ENCODE data around the gene RPS27. TPM values are rescaled to one million over a fixed set of nuclear protein-coding genes. Genes with fewer than 3 reads are reported as not detected.
A peak's percentile ranks its signal among the peaks of the same experiment; 100 is the strongest.
"Not testable (repeated sequence)": the region's sequence is repeated elsewhere in the genome, so short reads cannot be mapped to it uniquely, and the experiment has no call there.

Gene RPS27
- total and polyA plus RNA-seq, 4 donors: 452 to 3,145 (median 1,349) TPM

DNA sequence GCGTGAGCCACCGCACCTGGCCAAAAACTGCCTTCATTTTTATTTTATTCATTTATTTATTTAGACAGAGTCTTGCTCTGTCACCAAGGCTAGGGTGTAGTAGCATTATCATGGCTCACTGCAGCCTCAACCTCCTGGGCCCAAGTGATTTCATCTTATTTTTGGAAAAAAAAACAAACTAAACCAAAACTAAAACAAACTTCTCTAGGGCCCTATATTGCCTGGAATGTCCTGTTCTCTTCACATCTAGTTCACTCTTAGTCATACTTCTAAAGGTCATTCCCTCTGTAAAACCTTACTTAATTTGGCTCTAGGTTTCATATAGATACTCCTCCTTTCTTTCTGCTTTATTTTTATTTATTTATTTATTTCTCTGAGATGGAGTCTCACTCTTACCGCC, 15.6 kb downstream of the RPS27 start (continued):
- TF ChIP-seq, protein P1, sequence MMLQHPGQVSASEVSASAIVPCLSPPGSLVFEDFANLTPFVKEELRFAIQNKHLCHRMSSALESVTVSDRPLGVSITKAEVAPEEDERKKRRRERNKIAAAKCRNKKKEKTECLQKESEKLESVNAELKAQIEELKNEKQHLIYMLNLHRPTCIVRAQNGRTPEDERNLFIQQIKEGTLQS (IDR thresholded peaks at IDR 0.05): no peak
- no peak for TF ChIP-seq NR2F2 (IDR thresholded peaks at IDR 0.05)
- TF ChIP-seq HNF4G (IDR thresholded peaks at IDR 0.05): no peak
- no peak for TF ChIP-seq JUND (IDR thresholded peaks at IDR 0.05)
- no peak for TF ChIP-seq RXRA (IDR thresholded peaks at IDR 0.05)

DNA sequence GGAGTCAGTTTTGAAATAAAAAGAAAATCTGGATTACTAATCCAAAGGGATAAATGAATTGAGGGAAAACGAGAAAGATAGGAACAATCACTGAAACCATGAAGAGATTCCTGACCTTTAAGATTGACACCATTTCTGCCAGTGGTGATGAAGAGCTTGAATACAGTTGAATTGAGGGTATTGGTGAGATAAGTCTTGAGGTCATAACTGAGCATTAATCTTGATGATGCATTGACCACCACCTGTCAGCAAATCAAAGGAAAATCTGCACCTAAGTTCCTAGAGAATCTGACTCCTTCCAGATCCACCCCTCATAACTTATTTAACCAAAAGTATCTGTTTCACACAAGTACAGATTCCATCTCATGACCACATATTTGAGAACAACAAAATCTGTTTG, 21.6 kb downstream of the RPS27 start:
- H3K9me3 ChIP-seq (ENCODE audit: control insufficient read depth in 4 of 4, low read length in 3 of 4): no peaks in the 10 kb centered on the region
- no peak overlapping the region for H3K4me3 ChIP-seq (ENCODE audit: low read depth in 1 of 3, low read length in 3 of 3)
- 86% methylated on average over 1 of the region's 1 CpG for WGBS
- DNase-seq (ENCODE audit: low spot score): no peak
- no peak overlapping the region for H3K27ac ChIP-seq (ENCODE audit: low read depth in 1 of 2, low read length in 2 of 2)
- H3K36me3 ChIP-seq (ENCODE audit: control insufficient read depth in 4 of 4, insufficient read depth in 3 of 4, low read depth in 1 of 4, low read length in 3 of 4): no peaks in the 10 kb centered on the region
- no peaks in the 10 kb centered on the region for H3K27me3 ChIP-seq (ENCODE audit: control insufficient read depth in 4 of 4, insufficient read depth in 4 of 4, low read length in 3 of 4)
- no peak overlapping the region for H3K9ac ChIP-seq (ENCODE audit: low read depth in 1 of 2, low read length in 2 of 2)
- no peaks in the 10 kb centered on the region for H3K4me1 ChIP-seq (ENCODE audit: control insufficient read depth in 4 of 4, insufficient read depth in 4 of 4, low read length in 3 of 4)
- TF ChIP-seq JUND (IDR thresholded peaks at IDR 0.05): no peak
- TF ChIP-seq RXRA (IDR thresholded peaks at IDR 0.05): no peak
- TF ChIP-seq EGR1 (IDR thresholded peaks at IDR 0.05; ENCODE audit: low read depth in 2 of 2): no peak
- TF ChIP-seq GABPA (IDR thresholded peaks at IDR 0.05 in 1 of 2, conservative IDR thresholded peaks at IDR 0.05 in 1 of 2): no peak
- TF ChIP-seq NR2F2 (IDR thresholded peaks at IDR 0.05): no peak
- TF ChIP-seq RAD21 (IDR thresholded peaks at IDR 0.05): no peak
- no peak for TF ChIP-seq TAF1 (conservative IDR thresholded peaks at IDR 0.05)
- no peak for TF ChIP-seq SP1 (IDR thresholded peaks at IDR 0.05)

DNA sequence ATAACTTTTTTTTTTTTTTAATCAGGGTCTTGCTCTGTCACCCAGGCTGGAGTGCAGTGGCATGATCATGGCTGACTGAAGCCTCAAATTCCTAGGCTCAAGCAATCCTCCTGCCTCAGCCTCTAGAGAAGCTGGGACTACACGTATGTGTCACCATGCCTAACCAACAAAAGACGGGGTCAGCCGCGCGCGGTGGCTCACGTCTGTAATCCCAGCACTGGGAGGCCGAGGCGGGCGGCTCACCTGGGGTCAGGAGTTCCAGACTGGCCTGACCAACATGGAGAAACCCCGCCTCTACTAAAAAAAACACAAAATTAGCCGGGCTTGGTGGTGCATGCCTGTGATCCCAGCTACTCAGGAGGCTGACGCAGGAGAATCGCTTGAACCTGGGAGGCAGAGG, 22.0 kb downstream of the RPS27 start:
- H3K9ac ChIP-seq (ENCODE audit: low read depth in 1 of 2, low read length in 2 of 2); H3K4me1 ChIP-seq (ENCODE audit: control insufficient read depth in 4 of 4, insufficient read depth in 4 of 4, low read length in 3 of 4); H3K36me3 ChIP-seq (ENCODE audit: control insufficient read depth in 4 of 4, insufficient read depth in 3 of 4, low read depth in 1 of 4, low read length in 3 of 4); H3K27me3 ChIP-seq (ENCODE audit: control insufficient read depth in 4 of 4, insufficient read depth in 4 of 4, low read length in 3 of 4); DNase-seq (ENCODE audit: low spot score); H3K4me3 ChIP-seq (ENCODE audit: low read depth in 1 of 3, low read length in 3 of 3); H3K27ac ChIP-seq (ENCODE audit: low read depth in 1 of 2, low read length in 2 of 2); H3K9me3 ChIP-seq (ENCODE audit: control insufficient read depth in 4 of 4, low read length in 3 of 4): not testable (repeated sequence)
- 96% methylated on average over 14 of the region's 14 CpGs for WGBS

DNA sequence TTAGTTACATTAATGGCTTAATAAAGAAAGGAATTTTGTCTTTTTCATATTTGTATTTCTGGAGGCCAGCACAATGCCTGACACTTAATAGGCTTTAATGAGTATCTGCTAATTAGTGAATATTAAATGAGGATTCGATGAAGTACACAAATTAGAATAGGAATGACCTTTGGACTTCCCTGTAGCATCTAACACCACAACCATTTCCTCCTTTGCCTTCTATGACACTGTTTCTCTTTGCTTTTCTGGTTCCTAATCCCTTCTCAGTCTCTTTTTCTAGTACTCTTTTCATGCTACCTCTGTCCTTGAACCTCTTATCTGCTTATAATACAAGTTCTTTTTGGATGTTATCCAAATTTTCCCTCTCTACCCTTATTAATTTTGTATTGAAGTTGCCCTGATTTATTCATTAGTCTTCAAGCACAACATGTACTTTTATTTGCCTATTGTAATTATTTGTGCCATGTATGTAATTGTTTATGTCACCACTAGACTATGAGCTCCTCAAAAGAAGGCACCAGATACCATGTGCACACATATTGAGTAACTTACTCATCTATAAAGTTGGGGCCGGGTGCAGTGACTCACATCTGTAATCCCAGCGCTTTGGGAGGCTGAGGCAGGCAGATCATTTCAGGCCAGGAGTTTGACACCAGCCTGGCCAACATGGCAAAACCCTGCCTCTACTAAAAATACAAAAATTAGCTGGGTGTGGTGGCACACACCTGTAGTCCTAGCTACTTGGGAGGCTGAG, 23.8 kb downstream of the RPS27 start:
- TF ChIP-seq, protein P2, sequence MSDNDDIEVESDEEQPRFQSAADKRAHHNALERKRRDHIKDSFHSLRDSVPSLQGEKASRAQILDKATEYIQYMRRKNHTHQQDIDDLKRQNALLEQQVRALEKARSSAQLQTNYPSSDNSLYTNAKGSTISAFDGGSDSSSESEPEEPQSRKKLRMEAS (IDR thresholded peaks at IDR 0.05): no peak
- TF ChIP-seq HNF4A (conservative IDR thresholded peaks at IDR 0.05): peak in 1 of 2 donors; percentile 10
- H3K36me3 ChIP-seq (ENCODE audit: control insufficient read depth in 4 of 4, insufficient read depth in 3 of 4, low read depth in 1 of 4, low read length in 3 of 4): no peaks in the 10 kb centered on the region
- WGBS: 80% methylated on average over 3 of the region's 3 CpGs
- H3K9me3 ChIP-seq (ENCODE audit: control insufficient read depth in 4 of 4, low read length in 3 of 4): no peaks in the 10 kb centered on the region
- peaks cover 0 to 2% (median 0%) of the 10 kb centered on the region in 4 donors for H3K4me1 ChIP-seq (ENCODE audit: control insufficient read depth in 4 of 4, insufficient read depth in 4 of 4, low read length in 3 of 4)
- no peak overlapping the region for H3K9ac ChIP-seq (ENCODE audit: low read depth in 1 of 2, low read length in 2 of 2)
- no peak for DNase-seq (ENCODE audit: low spot score)
- no peaks in the 10 kb centered on the region for H3K27me3 ChIP-seq (ENCODE audit: control insufficient read depth in 4 of 4, insufficient read depth in 4 of 4, low read length in 3 of 4)
- H3K4me3 ChIP-seq (ENCODE audit: low read depth in 1 of 3, low read length in 3 of 3): no peak overlapping the region
- H3K27ac ChIP-seq (ENCODE audit: low read depth in 1 of 2, low read length in 2 of 2): no peak overlapping the region

DNA sequence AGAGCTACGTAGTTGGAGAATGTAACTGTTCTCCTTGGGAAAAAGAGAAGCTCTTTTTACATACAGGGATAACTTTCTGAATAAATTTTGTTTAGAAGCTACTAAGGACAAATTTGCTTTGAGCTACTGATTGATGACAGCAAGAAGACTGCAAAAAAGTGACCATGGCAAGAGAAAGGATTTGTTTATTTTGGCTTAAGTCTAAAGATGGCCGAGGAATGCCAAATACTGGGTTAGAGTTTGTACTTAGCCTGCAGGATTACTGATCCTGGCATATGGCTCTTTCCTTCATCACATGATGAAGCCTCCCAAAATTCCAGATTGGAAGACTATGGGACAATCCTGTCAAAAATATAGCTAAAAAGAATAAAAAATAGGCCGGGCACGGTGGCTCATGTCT, 28.7 kb downstream of the RPS27 start:
- no peak overlapping the region for H3K4me3 ChIP-seq (ENCODE audit: low read depth in 1 of 3, low read length in 3 of 3)
- H3K27ac ChIP-seq (ENCODE audit: low read depth in 1 of 2, low read length in 2 of 2): no peak overlapping the region
- DNase-seq (ENCODE audit: low spot score): no peak
- H3K4me1 ChIP-seq (ENCODE audit: control insufficient read depth in 4 of 4, insufficient read depth in 4 of 4, low read length in 3 of 4): peaks cover 0 to 2% (median 0%) of the 10 kb centered on the region in 4 donors
- no peaks in the 10 kb centered on the region for H3K36me3 ChIP-seq (ENCODE audit: control insufficient read depth in 4 of 4, insufficient read depth in 3 of 4, low read depth in 1 of 4, low read length in 3 of 4)
- WGBS: 69% methylated on average over 4 of the region's 4 CpGs
- TF ChIP-seq EGR1 (IDR thresholded peaks at IDR 0.05; ENCODE audit: low read depth in 2 of 2) (no peak), RAD21 (IDR thresholded peaks at IDR 0.05) (no peak), HNF4A (conservative IDR thresholded peaks at IDR 0.05) (peak in 1 of 2 donors; percentile 13)
- H3K9ac ChIP-seq (ENCODE audit: low read depth in 1 of 2, low read length in 2 of 2): no peak overlapping the region
- H3K9me3 ChIP-seq (ENCODE audit: control insufficient read depth in 4 of 4, low read length in 3 of 4): no peaks in the 10 kb centered on the region
- H3K27me3 ChIP-seq (ENCODE audit: control insufficient read depth in 4 of 4, insufficient read depth in 4 of 4, low read length in 3 of 4): no peaks in the 10 kb centered on the region

All from liver (tissue), 9 donors.